Suprapubic skin (tissue), 4 donors: ENCODE data around the gene EPHB1. TPM values are rescaled to one million over a fixed set of nuclear protein-coding genes. Genes with fewer than 3 reads are reported as not detected.

Source experiments
- DNase-seq, 2 donors: peaks; one replicate each; pipeline ENCODE4 v3.0.0-alpha.2; 2019; ENCODE audit warnings: low spot score in 2 of 2
- H3K27ac ChIP-seq: fragments of 200-600 bp; sonication (generic); one replicate; pipeline ENCODE4 v1.5.1; 2019
- H3K27me3 ChIP-seq: fragments of 200-600 bp; sonication (generic); one replicate; pipeline ENCODE4 v1.5.1; 2019
- H3K36me3 ChIP-seq: fragments of 200-600 bp; sonication (generic); one replicate; pipeline ENCODE4 v1.5.1; 2019
- H3K4me1 ChIP-seq: fragments of 200-600 bp; sonication (generic); one replicate; pipeline ENCODE4 v1.5.1; 2019
- H3K4me3 ChIP-seq: fragments of 200-600 bp; sonication (generic); one replicate; pipeline ENCODE4 v1.5.1; 2019; ENCODE audit warnings: mild to moderate bottlenecking
- H3K9me3 ChIP-seq: fragments of 200-600 bp; sonication (generic); one replicate; pipeline ENCODE4 v1.5.1; 2019
- EP300 ChIP-seq: sonication (generic); formaldehyde crosslinking; IDR thresholded peaks from one replicate; pipeline ENCODE4 v1.6.1; 2017; ENCODE audit warnings: antibody characterized with exemption
- POLR2A ChIP-seq, 2 donors: fragments of 450-650 bp; IDR thresholded peaks; one replicate each; pipeline ENCODE4 v1.6.1; 2017; ENCODE audit warnings: antibody characterized with exemption in 2 of 2, mild to moderate bottlenecking in 2 of 2, moderate library complexity in 2 of 2
- POLR2AphosphoS5 ChIP-seq, 3 donors: sonication (generic); formaldehyde crosslinking; IDR thresholded peaks; one replicate each; pipeline ENCODE4 v1.6.1; 2017; ENCODE audit warnings: antibody characterized with exemption in 3 of 3
- WGBS: methylation state at CpG from one replicate; pipeline ENCODE4 v1.1.5; 2018; 5-methylcytosine and 5-hydroxymethylcytosine counted together
- total RNA-seq, 4 donors: library from RNA; depleted of rRNA; stranded (reverse); fragments of >200 nt; gene quantifications; one replicate each; pipeline ENCODE4 v1.1.0, GENCODE V29; 2016
- TF ChIP-seq, protein P1 (sequence below), 2 donors: fragments of 200-600 bp in 1 of 2; fragments of 450-650 bp in 1 of 2; sonication (generic) in 1 of 2; IDR thresholded peaks; one replicate each; pipeline ENCODE4 v1.5.1; 2016 to 2019; ENCODE audit warnings: antibody characterized with exemption in 2 of 2, mild to moderate bottlenecking in 1 of 2, moderate library complexity in 1 of 2

The EPHB1 gene
- total RNA-seq, 4 donors from 2014 or later, result 8.5 to 30.7 (median 18.5) TPM

DNA sequence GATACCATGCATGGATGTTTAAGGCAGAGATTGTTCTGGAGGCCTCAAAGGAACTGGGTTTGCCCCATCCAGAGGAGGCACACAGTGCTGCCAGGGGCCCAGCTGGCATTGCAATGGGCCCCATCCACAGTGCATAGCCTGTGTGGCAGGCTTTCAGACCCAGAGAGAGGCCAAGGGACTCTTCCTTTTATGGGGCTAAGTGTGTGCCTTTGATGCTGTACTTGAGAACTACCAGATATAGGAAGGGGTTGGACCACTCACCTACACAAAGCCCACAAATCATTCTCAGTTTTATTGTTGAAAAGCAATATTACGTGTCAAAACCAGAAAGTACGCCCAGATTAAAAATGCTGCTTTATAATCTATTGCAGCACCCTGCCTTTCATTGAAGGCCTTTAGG is 134.9 kb downstream of the EPHB1 start:
- DNase-seq, result no peak
- no peak overlapping the region for H3K4me3 ChIP-seq

DNA sequence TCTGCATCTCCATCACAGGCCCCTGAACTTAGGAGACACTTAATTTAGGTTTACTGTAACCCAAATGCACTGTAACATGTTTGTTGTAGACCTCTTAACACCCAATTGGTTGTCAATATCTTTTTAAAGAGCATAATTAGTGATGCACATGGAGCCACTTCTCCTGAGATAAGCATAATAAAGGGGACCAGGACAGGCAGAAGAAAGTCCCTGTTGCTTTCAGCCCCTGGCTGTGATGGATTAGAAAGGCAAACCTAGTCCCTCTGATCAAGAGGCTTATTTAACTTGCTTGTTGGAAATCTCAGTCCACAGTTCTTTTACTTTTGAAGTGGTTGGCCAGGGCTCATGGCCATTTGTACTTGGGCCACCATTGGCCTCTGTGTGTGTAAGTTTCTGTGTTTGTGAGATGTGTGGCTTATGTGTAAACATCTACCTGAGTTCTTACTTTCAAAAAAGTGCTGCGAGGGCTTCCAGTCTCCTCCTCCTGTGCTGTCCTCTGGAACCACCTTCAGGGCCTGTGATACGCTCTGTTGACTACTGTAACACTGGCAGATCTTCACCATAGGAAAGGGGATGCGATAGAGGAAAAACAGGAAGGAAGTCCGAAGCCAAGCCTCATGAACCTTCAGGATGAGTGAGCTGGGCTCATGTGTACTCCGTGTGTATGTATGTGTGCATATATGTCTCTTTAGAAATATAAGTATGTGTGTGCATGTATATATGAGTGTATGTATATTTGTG is 136.2 kb downstream of the EPHB1 start:
- H3K4me1 ChIP-seq, result no peaks in the 10 kb centered on the region
- no peak for DNase-seq
- no peak overlapping the region for H3K4me3 ChIP-seq
- no peak for TF ChIP-seq POLR2A (IDR thresholded peaks at IDR 0.05)
- TF ChIP-seq EP300, result no peak
- no peak for TF ChIP-seq POLR2AphosphoS5 (IDR thresholded peaks at IDR 0.05)
- TF ChIP-seq, protein P1, sequence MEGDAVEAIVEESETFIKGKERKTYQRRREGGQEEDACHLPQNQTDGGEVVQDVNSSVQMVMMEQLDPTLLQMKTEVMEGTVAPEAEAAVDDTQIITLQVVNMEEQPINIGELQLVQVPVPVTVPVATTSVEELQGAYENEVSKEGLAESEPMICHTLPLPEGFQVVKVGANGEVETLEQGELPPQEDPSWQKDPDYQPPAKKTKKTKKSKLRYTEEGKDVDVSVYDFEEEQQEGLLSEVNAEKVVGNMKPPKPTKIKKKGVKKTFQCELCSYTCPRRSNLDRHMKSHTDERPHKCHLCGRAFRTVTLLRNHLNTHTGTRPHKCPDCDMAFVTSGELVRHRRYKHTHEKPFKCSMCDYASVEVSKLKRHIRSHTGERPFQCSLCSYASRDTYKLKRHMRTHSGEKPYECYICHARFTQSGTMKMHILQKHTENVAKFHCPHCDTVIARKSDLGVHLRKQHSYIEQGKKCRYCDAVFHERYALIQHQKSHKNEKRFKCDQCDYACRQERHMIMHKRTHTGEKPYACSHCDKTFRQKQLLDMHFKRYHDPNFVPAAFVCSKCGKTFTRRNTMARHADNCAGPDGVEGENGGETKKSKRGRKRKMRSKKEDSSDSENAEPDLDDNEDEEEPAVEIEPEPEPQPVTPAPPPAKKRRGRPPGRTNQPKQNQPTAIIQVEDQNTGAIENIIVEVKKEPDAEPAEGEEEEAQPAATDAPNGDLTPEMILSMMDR (IDR thresholded peaks at IDR 0.05), result no peak
- no peaks in the 10 kb centered on the region for H3K27me3 ChIP-seq
- H3K36me3 ChIP-seq, result no peaks in the 10 kb centered on the region
- no peaks in the 10 kb centered on the region for H3K9me3 ChIP-seq
- 82% methylated on average over 5 of the region's 5 CpGs for WGBS
- H3K27ac ChIP-seq, result no peak overlapping the region

More for the DNA sequence above, 134.9 kb downstream of the EPHB1 start:
- WGBS, result 91% methylated on average over 2 of the region's 2 CpGs
- TF ChIP-seq, protein P1 (IDR thresholded peaks at IDR 0.05), result no peak
- TF ChIP-seq POLR2AphosphoS5 (IDR thresholded peaks at IDR 0.05) (no peak), EP300 (no peak), POLR2A (IDR thresholded peaks at IDR 0.05) (no peak)
- Histone ChIP-seq H3K4me1 (no peaks in the 10 kb centered on the region), H3K27ac (no peak overlapping the region), H3K27me3 (no peaks in the 10 kb centered on the region), H3K9me3 (no peaks in the 10 kb centered on the region), H3K36me3 (no peaks in the 10 kb centered on the region)

DNA sequence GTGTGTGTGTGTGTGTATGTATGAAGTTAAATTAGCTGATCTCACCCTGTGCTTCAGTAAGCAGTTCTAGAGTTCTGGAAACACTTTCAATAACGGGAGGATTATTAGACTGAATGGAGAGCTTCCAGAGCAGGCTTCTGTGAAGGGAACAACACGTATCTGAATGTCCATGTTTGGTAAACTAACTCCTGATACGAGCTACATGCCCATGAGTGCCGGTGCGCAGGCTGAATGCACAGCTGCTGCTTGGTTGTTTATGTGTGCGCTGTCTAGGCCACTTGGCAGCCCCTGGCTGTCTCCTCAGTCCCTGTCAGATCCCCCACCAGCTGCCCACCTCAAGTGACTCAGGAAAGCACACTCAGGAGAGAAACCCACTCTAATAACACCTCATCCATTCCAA is 137.0 kb downstream of the EPHB1 start:
- 79% methylated on average over 6 of the region's 6 CpGs for WGBS
- Histone ChIP-seq H3K9me3 (no peaks in the 10 kb centered on the region), H3K36me3 (no peaks in the 10 kb centered on the region), H3K27ac (no peak overlapping the region), H3K4me3 (no peak overlapping the region), H3K4me1 (no peaks in the 10 kb centered on the region), H3K27me3 (no peaks in the 10 kb centered on the region)
- TF ChIP-seq POLR2A (IDR thresholded peaks at IDR 0.05) (no peak), POLR2AphosphoS5 (IDR thresholded peaks at IDR 0.05) (no peak)
- no peak for DNase-seq

GRCh38 chr3:134933997-134934396 is 138.9 kb downstream of the EPHB1 start:
- TF ChIP-seq, protein P1 (IDR thresholded peaks at IDR 0.05), result no peak
- TF ChIP-seq POLR2A (IDR thresholded peaks at IDR 0.05) (no peak), POLR2AphosphoS5 (IDR thresholded peaks at IDR 0.05) (no peak), EP300 (no peak)
- H3K36me3 ChIP-seq, result no peaks in the 10 kb centered on the region
- no peak overlapping the region for H3K4me3 ChIP-seq
- H3K27ac ChIP-seq, result no peak overlapping the region
- H3K27me3 ChIP-seq, result no peaks in the 10 kb centered on the region
- 73% methylated on average over 4 of the region's 4 CpGs for WGBS
- no peaks in the 10 kb centered on the region for H3K9me3 ChIP-seq
- H3K4me1 ChIP-seq, result peaks cover 3% of the 10 kb centered on the region
- no peak for DNase-seq

GRCh38 chr3:134934933-134935332 is 139.9 kb downstream of the EPHB1 start:
- Histone ChIP-seq H3K4me3 (no peak overlapping the region), H3K4me1 (peaks cover 3% of the 10 kb centered on the region), H3K36me3 (no peaks in the 10 kb centered on the region), H3K27ac (no peak overlapping the region), H3K9me3 (no peaks in the 10 kb centered on the region), H3K27me3 (no peaks in the 10 kb centered on the region)
- TF ChIP-seq POLR2A (IDR thresholded peaks at IDR 0.05) (no peak), POLR2AphosphoS5 (IDR thresholded peaks at IDR 0.05) (no peak)
- DNase-seq, result no peak
- 79% methylated on average over 2 of the region's 2 CpGs for WGBS

GRCh38 chr3:134937256-134938028 is 142.4 kb downstream of the EPHB1 start:
- no peaks in the 10 kb centered on the region for H3K36me3 ChIP-seq
- no peaks in the 10 kb centered on the region for H3K27me3 ChIP-seq
- no peak overlapping the region for H3K4me3 ChIP-seq
- TF ChIP-seq POLR2AphosphoS5 (IDR thresholded peaks at IDR 0.05) (no peak), EP300 (no peak), POLR2A (IDR thresholded peaks at IDR 0.05) (no peak)
- TF ChIP-seq, protein P1 (IDR thresholded peaks at IDR 0.05), result no peak
- H3K9me3 ChIP-seq, result no peaks in the 10 kb centered on the region
- no peak for DNase-seq
- 46% methylated on average over 7 of the region's 8 CpGs for WGBS
- H3K4me1 ChIP-seq, result peaks cover 3% of the 10 kb centered on the region
- no peak overlapping the region for H3K27ac ChIP-seq
